Fibroblast of lung (primary cell): ENCODE results near the gene PDGFB. TPM values are rescaled to one million over a fixed set of nuclear protein-coding genes. Genes with fewer than 3 reads are reported as not detected.

Experiments
- DNase-seq, 2 donors: peaks; one replicate each; pipeline versions ENCODE4 v3.0.0 to v3.0.0-alpha.2; 2010; ENCODE audit warnings: low read depth in 2 of 2
- H2AFZ ChIP-seq: 2 replicates; pipeline ENCODE4 v1.5.1; 2012; ENCODE audit warnings: low read length, control low read depth, inconsistent platforms
- H3K27ac ChIP-seq: 2 replicates; pipeline ENCODE4 v1.5.1; 2011; ENCODE audit warnings: low read length, control low read depth; ENCODE audit not compliant: insufficient read depth
- H3K27me3 ChIP-seq: 2 replicates; pipeline ENCODE4 v1.5.1; 2011; ENCODE audit warnings: mild to moderate bottlenecking, low read length; ENCODE audit not compliant: control insufficient read depth, insufficient read depth
- H3K36me3 ChIP-seq: 2 replicates; pipeline ENCODE4 v1.5.1; 2011; ENCODE audit warnings: low read length; ENCODE audit not compliant: control insufficient read depth, insufficient read depth
- H3K4me1 ChIP-seq: 2 replicates; pipeline ENCODE4 v1.5.1; 2011; ENCODE audit warnings: low read length; ENCODE audit not compliant: control insufficient read depth, insufficient read depth; ENCODE audit errors: extremely low read depth
- H3K4me2 ChIP-seq: 2 replicates; pipeline ENCODE4 v1.5.1; 2011; ENCODE audit warnings: low read length, control low read depth; ENCODE audit not compliant: insufficient read depth; ENCODE audit errors: extremely low read depth
- H3K4me3 ChIP-seq, 4 experiments: fragments of 200-600 bp in 1 of 4; sonication (generic) in 1 of 4; replicated peaks in 1 of 4; 2 replicates each; pipeline ENCODE4 v1.5.1; 2011 to 2016; ENCODE audit warnings: low read length in 4 of 4, low read depth in 3 of 4, mild to moderate bottlenecking in 3 of 4, control low read depth in 2 of 4, inconsistent platforms in 1 of 4, mixed read lengths in 1 of 4; ENCODE audit not compliant: insufficient read depth in 1 of 4; ENCODE audit errors: control extremely low read depth in 1 of 4
- H3K79me2 ChIP-seq: 2 replicates; pipeline ENCODE4 v1.5.1; 2012; ENCODE audit warnings: mild to moderate bottlenecking, low read length, inconsistent platforms; ENCODE audit not compliant: control insufficient read depth, insufficient read depth
- H3K9ac ChIP-seq: 2 replicates; pipeline ENCODE4 v1.5.1; 2011; ENCODE audit warnings: mild to moderate bottlenecking, low read length, control low read depth; ENCODE audit not compliant: insufficient read depth
- H3K9me3 ChIP-seq: 2 replicates; pipeline ENCODE4 v1.5.1; 2012; ENCODE audit warnings: low read depth, low read length; ENCODE audit not compliant: control insufficient read depth, insufficient read depth
- H4K20me1 ChIP-seq: 2 replicates; pipeline ENCODE4 v1.5.1; 2011; ENCODE audit warnings: low read length; ENCODE audit not compliant: control insufficient read depth, insufficient read depth; ENCODE audit errors: extremely low read depth
- EZH2 ChIP-seq: IDR thresholded peaks from 2 replicates; pipeline ENCODE4 v1.5.1; 2012; ENCODE audit warnings: low read length, control low read depth, mild to moderate bottlenecking; ENCODE audit errors: missing control alignments
- polyA plus RNA-seq, 2 donors: library from polyadenylated mRNA; depleted of rRNA in 1 of 2; stranded (reverse) in 1 of 2; unstranded in 1 of 2; fragments of >200 nt; gene quantifications; 2 replicates each; pipeline ENCODE4 v1.2.1, GENCODE V29; 2011 to 2012; ENCODE audit warnings: missing spikeins in 1 of 2
- total RNA-seq: library from RNA; depleted of rRNA; stranded (reverse); fragments of >200 nt; gene quantifications from 2 replicates; pipeline ENCODE4 v1.2.1, GENCODE V29; 2014
- TF ChIP-seq, protein P1 (sequence below), 2 donors: IDR thresholded peaks in 1 of 2; conservative IDR thresholded peaks in 1 of 2; 1 replicate in 1 of 2; 2 replicates in 1 of 2; pipeline ENCODE4 v1.5.1; 2011 to 2012; ENCODE audit warnings: low read length in 2 of 2, control low read depth in 1 of 2, inconsistent platforms in 1 of 2, low read depth in 1 of 2, mild to moderate bottlenecking in 1 of 2

PDGFB gene
- total and polyA plus RNA-seq, 2 donors (not counting 1 experiment from before 2014, with no cell fraction given), result under 0.01 to 0.50 TPM

DNA sequence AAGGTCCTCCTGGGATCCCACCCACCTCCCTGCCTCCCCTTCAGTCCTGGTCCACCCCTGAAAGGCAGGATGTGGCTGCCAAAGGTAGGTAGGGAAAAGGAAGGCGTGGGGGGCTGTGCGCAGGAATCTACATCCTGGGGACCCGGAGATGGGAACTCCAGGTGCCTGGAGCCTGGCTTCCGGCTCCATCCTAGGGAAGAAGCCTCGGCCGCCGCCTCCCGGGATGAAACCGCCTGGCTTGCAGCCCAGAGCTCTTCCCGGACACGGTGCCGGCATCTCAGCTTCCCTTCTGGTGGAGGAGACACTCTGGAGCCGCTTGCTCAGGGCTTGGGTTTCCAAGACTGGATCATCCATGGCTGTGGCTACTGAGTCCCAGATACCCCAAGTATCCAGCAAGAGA is 33.3 kb upstream of the PDGFB start:
- no peak for TF ChIP-seq EZH2
- TF ChIP-seq, protein P1, sequence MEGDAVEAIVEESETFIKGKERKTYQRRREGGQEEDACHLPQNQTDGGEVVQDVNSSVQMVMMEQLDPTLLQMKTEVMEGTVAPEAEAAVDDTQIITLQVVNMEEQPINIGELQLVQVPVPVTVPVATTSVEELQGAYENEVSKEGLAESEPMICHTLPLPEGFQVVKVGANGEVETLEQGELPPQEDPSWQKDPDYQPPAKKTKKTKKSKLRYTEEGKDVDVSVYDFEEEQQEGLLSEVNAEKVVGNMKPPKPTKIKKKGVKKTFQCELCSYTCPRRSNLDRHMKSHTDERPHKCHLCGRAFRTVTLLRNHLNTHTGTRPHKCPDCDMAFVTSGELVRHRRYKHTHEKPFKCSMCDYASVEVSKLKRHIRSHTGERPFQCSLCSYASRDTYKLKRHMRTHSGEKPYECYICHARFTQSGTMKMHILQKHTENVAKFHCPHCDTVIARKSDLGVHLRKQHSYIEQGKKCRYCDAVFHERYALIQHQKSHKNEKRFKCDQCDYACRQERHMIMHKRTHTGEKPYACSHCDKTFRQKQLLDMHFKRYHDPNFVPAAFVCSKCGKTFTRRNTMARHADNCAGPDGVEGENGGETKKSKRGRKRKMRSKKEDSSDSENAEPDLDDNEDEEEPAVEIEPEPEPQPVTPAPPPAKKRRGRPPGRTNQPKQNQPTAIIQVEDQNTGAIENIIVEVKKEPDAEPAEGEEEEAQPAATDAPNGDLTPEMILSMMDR (conservative IDR thresholded peaks at IDR 0.05 in 1 of 2, IDR thresholded peaks at IDR 0.05 in 1 of 2; ENCODE audit: low read depth in 1 of 2, low read length in 2 of 2), result no peak
- Histone ChIP-seq H3K4me1 (peaks cover 8% of the 10 kb centered on the region), H3K27ac (peak overlapping the region; percentile 27), H3K27me3 (no peaks in the 10 kb centered on the region), H2AFZ (peak overlapping the region; percentile 26), H3K9me3 (no peaks in the 10 kb centered on the region), H3K36me3 (no peaks in the 10 kb centered on the region), H3K9ac (no peak overlapping the region), H3K79me2 (no peaks in the 10 kb centered on the region), H3K4me2 (no peak overlapping the region), H4K20me1 (no peaks in the 10 kb centered on the region), H3K4me3 (no peak overlapping the region)
- peak; percentile 43 to 51 for DNase-seq

DNA sequence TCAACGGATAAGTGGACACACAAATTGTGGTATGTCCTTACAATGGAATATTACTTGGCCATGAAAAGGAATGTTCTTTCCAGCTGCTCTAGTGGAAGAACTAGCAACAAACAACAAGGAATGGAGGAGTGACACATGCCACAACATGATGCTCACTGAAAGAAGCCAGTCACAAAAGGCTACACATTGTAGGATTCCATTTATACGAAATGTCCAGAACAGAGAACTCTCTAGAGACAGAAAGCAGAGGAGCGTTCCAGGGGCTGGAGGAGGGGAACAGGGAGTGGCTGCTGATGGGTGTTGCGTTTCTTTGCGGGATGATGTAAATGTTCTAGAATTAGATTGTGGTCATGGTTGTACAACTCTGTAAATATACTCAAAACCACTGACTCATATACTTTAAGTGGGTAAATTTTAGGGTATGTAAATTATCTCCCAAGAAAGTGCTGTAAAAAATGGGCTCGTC is 32.4 kb upstream of the PDGFB start:
- TF ChIP-seq, protein P1 (conservative IDR thresholded peaks at IDR 0.05 in 1 of 2, IDR thresholded peaks at IDR 0.05 in 1 of 2; ENCODE audit: low read depth in 1 of 2, low read length in 2 of 2), result no peak
- TF ChIP-seq EZH2, result no peak
- H2AFZ ChIP-seq, result no peak overlapping the region
- no peaks in the 10 kb centered on the region for H3K9me3 ChIP-seq
- no peaks in the 10 kb centered on the region for H3K79me2 ChIP-seq
- no peak overlapping the region for H3K27ac ChIP-seq
- H3K9ac ChIP-seq, result no peak overlapping the region
- no peak overlapping the region for H3K4me2 ChIP-seq
- DNase-seq, result peak; percentile 78 to 92
- H4K20me1 ChIP-seq, result no peaks in the 10 kb centered on the region
- H3K27me3 ChIP-seq, result no peaks in the 10 kb centered on the region
- H3K4me1 ChIP-seq, result peaks cover 8% of the 10 kb centered on the region
- H3K4me3 ChIP-seq, result no peak overlapping the region
- H3K36me3 ChIP-seq, result no peaks in the 10 kb centered on the region

DNA sequence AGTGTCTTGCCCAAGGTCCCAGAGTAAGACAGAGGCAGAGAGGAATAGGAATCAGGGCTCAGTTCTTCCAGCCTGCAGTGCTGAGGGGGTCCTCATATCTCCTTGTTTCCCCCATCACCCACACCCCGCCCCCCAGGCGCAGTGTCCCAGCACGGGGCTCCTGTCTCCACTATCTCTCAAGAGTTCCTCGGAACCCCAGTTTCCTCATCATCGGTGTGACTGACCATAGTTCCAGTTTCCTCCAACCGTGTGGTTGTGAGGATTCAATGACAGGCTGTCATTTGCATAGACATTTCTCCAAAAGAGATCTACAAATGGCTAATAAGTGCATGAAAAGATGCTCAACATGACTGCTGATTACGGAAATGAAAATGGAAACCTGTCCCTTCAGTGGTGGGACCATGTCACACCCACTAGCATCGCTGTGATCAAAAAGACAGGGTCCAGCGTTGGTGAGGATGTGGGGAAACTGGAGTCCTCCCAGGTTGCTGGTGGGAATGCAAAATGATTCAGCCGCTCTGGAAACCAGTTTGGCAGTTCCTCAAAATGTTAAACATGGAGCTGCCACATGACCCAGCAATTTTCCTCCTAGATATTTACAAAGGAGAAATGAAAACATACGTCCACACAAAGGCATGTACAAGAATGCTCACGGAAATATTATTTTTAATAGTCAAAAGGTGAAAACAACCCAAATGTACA is 31.8 kb upstream of the PDGFB start:
- no peak for DNase-seq
- TF ChIP-seq, protein P1 (conservative IDR thresholded peaks at IDR 0.05 in 1 of 2, IDR thresholded peaks at IDR 0.05 in 1 of 2; ENCODE audit: low read depth in 1 of 2, low read length in 2 of 2), result no peak
- no peak for TF ChIP-seq EZH2
- H3K9me3 ChIP-seq, result no peaks in the 10 kb centered on the region

More for the DNA sequence above, 31.8 kb upstream of the PDGFB start:
- Histone ChIP-seq H3K27me3 (no peaks in the 10 kb centered on the region), H3K27ac (no peak overlapping the region), H3K9ac (no peak overlapping the region), H3K4me2 (no peak overlapping the region), H3K79me2 (no peaks in the 10 kb centered on the region), H4K20me1 (no peaks in the 10 kb centered on the region), H3K36me3 (no peaks in the 10 kb centered on the region), H2AFZ (no peak overlapping the region), H3K4me3 (no peak overlapping the region), H3K4me1 (peaks cover 8% of the 10 kb centered on the region)
